Measurements from ENCODE around the gene ATG7. TPM values are rescaled to one million over a fixed set of nuclear protein-coding genes. Genes with fewer than 3 reads are reported as not detected.

ATG7 gene
- polyA plus RNA-seq, 2 of the 4 experiments (the other 2 are of a cell fraction) = 27.2 to 41.2 TPM

DNA sequence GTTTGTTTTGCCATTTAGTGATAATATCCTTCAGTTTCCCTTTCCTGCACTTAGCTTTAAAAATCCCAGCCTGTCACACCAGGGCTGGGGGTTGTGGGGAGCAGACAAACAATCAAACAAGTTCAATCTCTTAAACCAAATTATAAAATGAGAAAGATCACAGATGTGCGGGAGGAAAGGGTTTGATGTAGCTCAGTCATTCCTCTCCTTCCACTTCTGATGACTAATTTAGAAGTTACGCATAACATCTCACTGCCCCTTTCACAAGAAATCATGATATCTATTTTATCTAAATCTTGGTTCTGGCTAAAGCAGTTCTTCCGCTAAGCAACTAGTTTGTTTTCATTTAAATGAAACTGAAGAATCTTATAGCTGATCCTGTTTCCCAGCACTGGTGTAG, 34.1 kb upstream of the ATG7 start:
- DNase-seq (ENCODE audit: low read depth in 1 of 2, low spot score in 1 of 2) = no peak
- no peak overlapping the region for H3K27ac ChIP-seq
- no peaks in the 10 kb centered on the region for H3K9me3 ChIP-seq
- TF ChIP-seq CBX8 (IDR thresholded peaks at IDR 0.05) (no peak), NFE2L2 (conservative IDR thresholded peaks at IDR 0.05; ENCODE audit: low read length) (no peak), RFX5 (IDR thresholded peaks at IDR 0.05) (no peak), EHF (CRISPR knock-in tag; IDR thresholded peaks at IDR 0.05) (no peak), RARB (CRISPR knock-in tag; IDR thresholded peaks at IDR 0.05) (no peak), ZFP36 (IDR thresholded peaks at IDR 0.05; ENCODE audit: borderline replicate concordance, partially characterized antibody) (no peak), RNF2 (IDR thresholded peaks at IDR 0.05; ENCODE audit: borderline replicate concordance, low read depth) (no peak), CBX2 (IDR thresholded peaks at IDR 0.05; ENCODE audit: borderline replicate concordance, low read depth) (no peak), PHF8 (IDR thresholded peaks at IDR 0.05; ENCODE audit: borderline replicate concordance, low read depth) (no peak)
- TF ChIP-seq, protein P1, sequence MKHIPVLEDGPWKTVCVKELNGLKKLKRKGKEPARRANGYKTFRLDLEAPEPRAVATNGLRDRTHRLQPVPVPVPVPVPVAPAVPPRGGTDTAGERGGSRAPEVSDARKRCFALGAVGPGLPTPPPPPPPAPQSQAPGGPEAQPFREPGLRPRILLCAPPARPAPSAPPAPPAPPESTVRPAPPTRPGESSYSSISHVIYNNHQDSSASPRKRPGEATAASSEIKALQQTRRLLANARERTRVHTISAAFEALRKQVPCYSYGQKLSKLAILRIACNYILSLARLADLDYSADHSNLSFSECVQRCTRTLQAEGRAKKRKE (CRISPR knock-in tag; IDR thresholded peaks at IDR 0.05; ENCODE audit: low read depth) = no peak
- TF ChIP-seq, protein P2, sequence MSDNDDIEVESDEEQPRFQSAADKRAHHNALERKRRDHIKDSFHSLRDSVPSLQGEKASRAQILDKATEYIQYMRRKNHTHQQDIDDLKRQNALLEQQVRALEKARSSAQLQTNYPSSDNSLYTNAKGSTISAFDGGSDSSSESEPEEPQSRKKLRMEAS (IDR thresholded peaks at IDR 0.05) = no peak
- CTCF ChIA-PET = interaction anchor here (0.6 to 4.9 kb wide), 6 partner anchors 28 to 353 kb away, joined by 3 to 86 read pairs (median 4); partner anchors contain the start of genes ATG7 and HRH1
- POLR2A ChIA-PET = interaction anchor here (1.0 kb wide), 1 partner anchor 34 kb away, joined by 3 read pairs; the partner anchor contains the start of gene ATG7
- no peaks in the 10 kb centered on the region for H3K4me1 ChIP-seq
- H3K4me2 ChIP-seq = no peak overlapping the region
- no peak for FAIRE-seq
- WGBS (ENCODE audit: missing lambda C conversion rate) = 74% methylated on average over 3 of the region's 3 CpGs
- no peak overlapping the region for H3K4me3 ChIP-seq
- no peak for ATAC-seq

DNA sequence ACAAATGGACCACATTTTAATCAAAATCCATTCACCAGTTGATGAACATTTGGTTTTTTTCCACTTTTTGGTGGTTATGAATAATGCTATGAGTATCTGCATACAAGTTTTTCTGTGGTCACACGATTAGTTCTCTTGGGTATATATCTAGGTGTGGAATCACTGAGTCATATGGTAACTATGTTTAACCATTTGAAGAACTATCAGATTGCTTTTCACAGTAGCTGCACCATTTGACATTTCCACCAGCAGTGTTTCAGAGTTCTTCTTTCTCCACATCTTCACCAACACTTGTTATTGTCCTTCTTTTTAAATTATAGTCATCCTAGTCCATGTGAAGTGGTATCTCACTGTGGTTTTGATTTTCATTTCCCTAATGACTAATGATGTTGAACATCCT, 33.3 kb upstream of the ATG7 start:
- no peak overlapping the region for H3K4me2 ChIP-seq
- ATAC-seq (no peak), DNase-seq (ENCODE audit: low read depth in 1 of 2, low spot score in 1 of 2) (no peak), FAIRE-seq (no peak)
- H3K27ac ChIP-seq = no peak overlapping the region
- H3K9me3 ChIP-seq = no peaks in the 10 kb centered on the region
- H3K4me3 ChIP-seq = no peak overlapping the region
- TF ChIP-seq MYC (IDR thresholded peaks at IDR 0.05; ENCODE audit: borderline replicate concordance, low read length) = no peak
- no peak for TF ChIP-seq JUN (IDR thresholded peaks at IDR 0.05)
- no peak for TF ChIP-seq POLR2AphosphoS2 (conservative IDR thresholded peaks at IDR 0.05; ENCODE audit: low read length)
- TF ChIP-seq CHD2 (IDR thresholded peaks at IDR 0.05; ENCODE audit: low read length, partially characterized antibody) = no peak
- TF ChIP-seq, protein P3, sequence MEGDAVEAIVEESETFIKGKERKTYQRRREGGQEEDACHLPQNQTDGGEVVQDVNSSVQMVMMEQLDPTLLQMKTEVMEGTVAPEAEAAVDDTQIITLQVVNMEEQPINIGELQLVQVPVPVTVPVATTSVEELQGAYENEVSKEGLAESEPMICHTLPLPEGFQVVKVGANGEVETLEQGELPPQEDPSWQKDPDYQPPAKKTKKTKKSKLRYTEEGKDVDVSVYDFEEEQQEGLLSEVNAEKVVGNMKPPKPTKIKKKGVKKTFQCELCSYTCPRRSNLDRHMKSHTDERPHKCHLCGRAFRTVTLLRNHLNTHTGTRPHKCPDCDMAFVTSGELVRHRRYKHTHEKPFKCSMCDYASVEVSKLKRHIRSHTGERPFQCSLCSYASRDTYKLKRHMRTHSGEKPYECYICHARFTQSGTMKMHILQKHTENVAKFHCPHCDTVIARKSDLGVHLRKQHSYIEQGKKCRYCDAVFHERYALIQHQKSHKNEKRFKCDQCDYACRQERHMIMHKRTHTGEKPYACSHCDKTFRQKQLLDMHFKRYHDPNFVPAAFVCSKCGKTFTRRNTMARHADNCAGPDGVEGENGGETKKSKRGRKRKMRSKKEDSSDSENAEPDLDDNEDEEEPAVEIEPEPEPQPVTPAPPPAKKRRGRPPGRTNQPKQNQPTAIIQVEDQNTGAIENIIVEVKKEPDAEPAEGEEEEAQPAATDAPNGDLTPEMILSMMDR (IDR thresholded peaks at IDR 0.05) = no peak
- TF ChIP-seq CBX2 (IDR thresholded peaks at IDR 0.05; ENCODE audit: borderline replicate concordance, low read depth) = no peak
- CTCF ChIA-PET = interaction anchor here (1.1 to 4.9 kb wide), 4 partner anchors 10 to 178 kb away, joined by 3 to 86 read pairs (median 4); no protein-coding TSS in a partner anchor
- no peaks in the 10 kb centered on the region; the same call in 1 of the 3 replicates for H3K4me1 ChIP-seq
- WGBS (ENCODE audit: missing lambda C conversion rate) = 6% methylated on average over 1 of the region's 1 CpG
- POLR2A ChIA-PET = no interaction called here

DNA sequence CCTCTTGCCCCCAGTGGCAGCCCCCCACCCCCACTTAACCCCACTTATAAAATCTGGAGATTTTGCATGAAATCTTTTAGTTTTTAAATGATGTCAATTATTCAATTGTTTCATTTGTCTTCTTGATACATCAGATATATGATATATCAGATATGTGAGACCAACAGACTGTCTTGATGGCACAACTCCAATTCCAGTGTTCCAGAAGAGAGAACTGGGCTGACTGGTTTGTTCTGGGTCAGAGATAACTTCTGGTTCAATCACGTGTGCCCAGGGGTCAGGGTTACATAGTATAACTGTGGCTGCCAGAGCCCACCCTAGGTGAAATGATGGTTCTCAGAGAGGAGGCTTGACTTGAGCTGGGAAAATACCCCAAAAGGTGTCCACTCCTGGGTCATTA, 32.4 kb upstream of the ATG7 start:
- DNase-seq (ENCODE audit: low read depth in 1 of 2, low spot score in 1 of 2) (no peak), FAIRE-seq (no peak), ATAC-seq (no peak)
- no peak overlapping the region for H3K4me2 ChIP-seq
- H3K9me3 ChIP-seq = no peaks in the 10 kb centered on the region
- no peak overlapping the region for H3K27ac ChIP-seq
- no peak overlapping the region for H3K4me3 ChIP-seq
- TF ChIP-seq EHF (CRISPR knock-in tag; IDR thresholded peaks at IDR 0.05) = no peak
- POLR2A ChIA-PET = no interaction called here
- CTCF ChIA-PET = interaction anchor here (1.1 to 6.7 kb wide), 4 partner anchors 9 to 179 kb away, joined by 3 to 45 read pairs (median 4); no protein-coding TSS in a partner anchor
- no peaks in the 10 kb centered on the region; the same call in 1 of the 3 replicates for H3K4me1 ChIP-seq
- WGBS (ENCODE audit: missing lambda C conversion rate) = 71% methylated on average over 1 of the region's 1 CpG

DNA sequence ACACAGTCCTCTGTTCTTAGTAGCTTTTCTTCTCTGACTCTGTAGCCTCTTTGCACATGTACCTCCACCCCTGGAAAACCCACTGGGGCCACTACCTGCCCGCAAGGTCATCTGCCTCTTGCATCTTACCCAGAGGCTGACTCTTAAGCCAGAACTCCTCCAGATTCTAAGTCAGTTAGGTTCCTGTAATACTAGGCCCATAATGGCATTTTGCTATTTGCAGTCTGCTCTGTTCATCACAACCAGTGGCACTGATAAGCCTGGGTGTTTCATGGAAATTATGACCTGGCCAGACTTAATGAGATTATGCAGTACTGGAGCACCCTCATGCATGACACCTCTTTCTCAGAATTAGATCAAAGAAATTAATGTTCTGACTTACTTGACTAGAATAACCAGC, 31.7 kb upstream of the ATG7 start:
- no peak overlapping the region for H3K4me2 ChIP-seq
- CTCF ChIA-PET = interaction anchor here (0.6 to 6.7 kb wide), 3 partner anchors 17 to 180 kb away, joined by 3 to 45 read pairs (median 3); no protein-coding TSS in a partner anchor
- no peaks in the 10 kb centered on the region; the same call in 1 of the 3 replicates for H3K4me1 ChIP-seq
- no peak for ATAC-seq
- H3K4me3 ChIP-seq = no peak overlapping the region
- no peak overlapping the region for H3K27ac ChIP-seq
- TF ChIP-seq POLR2A (IDR thresholded peaks at IDR 0.05; ENCODE audit: low read length) (no peak), HOXB5 (CRISPR knock-in tag; IDR thresholded peaks at IDR 0.05) (no peak), POLR2AphosphoS2 (conservative IDR thresholded peaks at IDR 0.05; ENCODE audit: low read length) (no peak), RFX5 (IDR thresholded peaks at IDR 0.05) (no peak), FOSB (CRISPR knock-in tag; IDR thresholded peaks at IDR 0.05) (no peak), ZFP36 (IDR thresholded peaks at IDR 0.05; ENCODE audit: borderline replicate concordance, partially characterized antibody) (no peak)
- TF ChIP-seq, protein P4, sequence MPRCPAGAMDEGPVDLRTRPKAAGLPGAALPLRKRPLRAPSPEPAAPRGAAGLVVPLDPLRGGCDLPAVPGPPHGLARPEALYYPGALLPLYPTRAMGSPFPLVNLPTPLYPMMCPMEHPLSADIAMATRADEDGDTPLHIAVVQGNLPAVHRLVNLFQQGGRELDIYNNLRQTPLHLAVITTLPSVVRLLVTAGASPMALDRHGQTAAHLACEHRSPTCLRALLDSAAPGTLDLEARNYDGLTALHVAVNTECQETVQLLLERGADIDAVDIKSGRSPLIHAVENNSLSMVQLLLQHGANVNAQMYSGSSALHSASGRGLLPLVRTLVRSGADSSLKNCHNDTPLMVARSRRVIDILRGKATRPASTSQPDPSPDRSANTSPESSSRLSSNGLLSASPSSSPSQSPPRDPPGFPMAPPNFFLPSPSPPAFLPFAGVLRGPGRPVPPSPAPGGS (IDR thresholded peaks at IDR 0.05) = no peak
- FAIRE-seq = no peak
- 100% methylated on average over 1 of the region's 1 CpG for WGBS (ENCODE audit: missing lambda C conversion rate)
- H3K9me3 ChIP-seq = no peaks in the 10 kb centered on the region
- POLR2A ChIA-PET = no interaction called here
- no peak for DNase-seq (ENCODE audit: low read depth in 1 of 2, low spot score in 1 of 2)

Data from A549 (cell line).